OCI-LY1 (cell line): ENCODE measurements around the gene KDM6B.

ENCODE experiments used
- H2AFZ ChIP-seq: fragments of 200-600 bp; sonication (generic), shearing (Covaris generic); 2 replicates; pipeline ENCODE4 v1.6.0; 2014; ENCODE audit warnings: antibody characterized with exemption, mild to moderate bottlenecking, low read length
- H3F3A ChIP-seq: fragments of 200-600 bp; sonication (generic), shearing (Covaris generic); 2 replicates; pipeline ENCODE4 v1.6.0; 2014; ENCODE audit warnings: mild to moderate bottlenecking, antibody characterized with exemption, low read length, moderate library complexity; ENCODE audit not compliant: insufficient read depth
- H3K27ac ChIP-seq: fragments of 200-600 bp; sonication (generic); 2 replicates; pipeline ENCODE4 v1.5.1; 2014; ENCODE audit warnings: low read length, mixed run types, mild to moderate bottlenecking, low read depth; ENCODE audit not compliant: poor library complexity, severe bottlenecking
- H3K27me3 ChIP-seq: fragments of 200-600 bp; sonication (generic); 2 replicates; pipeline ENCODE4 v1.6.0; 2014; ENCODE audit warnings: antibody characterized with exemption, mild to moderate bottlenecking, low read length, moderate library complexity; ENCODE audit not compliant: insufficient read depth
- H3K36me3 ChIP-seq: fragments of 200-600 bp; sonication (generic); 2 replicates; pipeline ENCODE4 v1.6.1; 2014; ENCODE audit warnings: mild to moderate bottlenecking, antibody characterized with exemption, low read length, moderate library complexity, mixed read lengths; ENCODE audit not compliant: insufficient read depth
- H3K4me1 ChIP-seq: fragments of 200-600 bp; sonication (generic); 2 replicates; pipeline ENCODE4 v1.5.1; 2014; ENCODE audit warnings: mild to moderate bottlenecking, low read length, moderate library complexity; ENCODE audit not compliant: insufficient read depth, severe bottlenecking
- H3K4me2 ChIP-seq: fragments of 200-600 bp; sonication (generic), shearing (Covaris generic); 2 replicates; pipeline ENCODE4 v1.6.1; 2014; ENCODE audit warnings: low read length
- H3K4me3 ChIP-seq: fragments of 200-600 bp; sonication (generic); 2 replicates; pipeline ENCODE4 v1.5.1; 2014; ENCODE audit warnings: low read length, low read depth, mild to moderate bottlenecking, mixed read lengths; ENCODE audit not compliant: poor library complexity, severe bottlenecking
- H3K79me2 ChIP-seq: fragments of 200-600 bp; shearing (Covaris generic); 2 replicates; pipeline ENCODE4 v1.6.1; 2016; ENCODE audit warnings: mixed run types, low read length, mixed read lengths; ENCODE audit not compliant: insufficient read depth
- H3K9ac ChIP-seq: fragments of 200-600 bp; sonication (generic), shearing (Covaris generic); 2 replicates; pipeline ENCODE4 v1.6.1; 2014; ENCODE audit warnings: mild to moderate bottlenecking, low read length, mixed read lengths
- H3K9me2 ChIP-seq: fragments of 200-600 bp; sonication (generic), shearing (Covaris generic); 2 replicates; pipeline ENCODE4 v1.6.1; 2014; ENCODE audit warnings: low read depth, mild to moderate bottlenecking, low read length, mixed read lengths
- H3K9me3 ChIP-seq: fragments of 200-600 bp; shearing (Covaris generic); 2 replicates; pipeline ENCODE4 v1.6.1; 2014; ENCODE audit warnings: low read length, mixed read lengths
- H4K20me1 ChIP-seq: fragments of 200-600 bp; sonication (generic), shearing (Covaris generic); 2 replicates; pipeline ENCODE4 v1.6.0; 2016; ENCODE audit warnings: mild to moderate bottlenecking, low read length; ENCODE audit not compliant: insufficient read depth
- CTCF ChIP-seq: fragments of 200-600 bp; sonication (generic), shearing (Covaris generic); IDR thresholded peaks from 2 replicates; pipeline ENCODE4 v1.5.1; 2017; ENCODE audit warnings: mild to moderate bottlenecking, antibody characterized with exemption, low read length, moderate library complexity, mixed read lengths
- EZH2 ChIP-seq: fragments of 200-600 bp; sonication (generic), shearing (Covaris generic); IDR thresholded peaks from 2 replicates; pipeline ENCODE4 v1.8.0; 2017; ENCODE audit warnings: borderline replicate concordance, mixed run types, mild to moderate bottlenecking, antibody characterized with exemption, low read length, moderate library complexity, mixed read lengths

The KDM6B gene

GRCh38 chr17:7852919-7853690, 19.1 kb downstream of the KDM6B start:
- Histone ChIP-seq H3K79me2 (no peaks in the 10 kb centered on the region), H3K4me2 (no peak overlapping the region), H3K4me1 (peaks cover 43% of the 10 kb centered on the region), H4K20me1 (no peaks in the 10 kb centered on the region), H2AFZ (no peak overlapping the region), H3K36me3 (peaks cover 54% of the 10 kb centered on the region), H3K9me2 (no peaks in the 10 kb centered on the region), H3K27me3 (no peaks in the 10 kb centered on the region), H3K27ac (no peak overlapping the region), H3K9me3 (no peaks in the 10 kb centered on the region), H3F3A (peaks cover 6% of the 10 kb centered on the region), H3K4me3 (no peak overlapping the region), H3K9ac (no peak overlapping the region)
- TF ChIP-seq EZH2 (no peak), CTCF (no peak)

GRCh38 chr17:7853691-7854038, 19.6 kb downstream of the KDM6B start:
- Histone ChIP-seq H3K27me3 (no peaks in the 10 kb centered on the region), H3K9me3 (no peaks in the 10 kb centered on the region), H3K4me2 (no peak overlapping the region), H3K4me1 (peaks cover 45% of the 10 kb centered on the region), H3K9me2 (no peaks in the 10 kb centered on the region), H2AFZ (no peak overlapping the region), H4K20me1 (no peaks in the 10 kb centered on the region), H3K79me2 (no peaks in the 10 kb centered on the region), H3F3A (peaks cover 6% of the 10 kb centered on the region), H3K9ac (no peak overlapping the region), H3K36me3 (peaks cover 51% of the 10 kb centered on the region), H3K27ac (no peak overlapping the region), H3K4me3 (no peak overlapping the region)
- no peak for TF ChIP-seq EZH2

- TF ChIP-seq CTCF, result no peak
- no peak for TF ChIP-seq EZH2
- no peak overlapping the region for H3K27ac ChIP-seq
- H3K36me3 ChIP-seq, result peaks cover 45% of the 10 kb centered on the region
- H3K27me3 ChIP-seq, result no peaks in the 10 kb centered on the region
- H3K9ac ChIP-seq, result no peak overlapping the region
- H3K79me2 ChIP-seq, result no peaks in the 10 kb centered on the region
- H3K4me3 ChIP-seq, result no peak overlapping the region
- peaks cover 6% of the 10 kb centered on the region for H3F3A ChIP-seq
- H3K9me2 ChIP-seq, result no peaks in the 10 kb centered on the region
- no peaks in the 10 kb centered on the region for H4K20me1 ChIP-seq
- no peaks in the 10 kb centered on the region for H3K9me3 ChIP-seq
- H3K4me1 ChIP-seq, result peaks cover 50% of the 10 kb centered on the region
- no peak overlapping the region for H3K4me2 ChIP-seq
- H2AFZ ChIP-seq, result no peak overlapping the region
Observed at GRCh38 chr17:7854078-7854777, 20.2 kb downstream of the KDM6B start.
